ENCODE measurements around the gene CTTNBP2.

Gene CTTNBP2

DNA sequence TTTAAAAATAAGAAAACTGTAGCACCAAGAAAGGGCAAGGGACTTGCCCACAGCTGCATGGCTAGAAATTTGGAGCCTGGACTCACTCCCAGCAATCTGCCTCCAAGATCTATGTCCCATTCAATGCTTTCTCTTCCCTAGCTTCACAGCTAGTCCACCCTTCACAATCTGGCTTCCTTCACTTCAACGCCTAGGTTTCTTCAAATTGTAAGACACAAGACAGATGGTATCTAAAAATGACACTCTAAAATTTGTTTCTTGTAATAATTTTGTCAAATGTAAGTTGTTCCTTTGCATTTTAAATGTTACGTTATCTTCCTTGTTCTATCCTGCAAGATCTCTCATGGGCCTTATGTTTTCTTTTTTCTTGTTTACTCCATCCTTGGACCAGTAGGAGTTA is 48.6 kb downstream of the CTTNBP2 start:
- no peak for DNase-seq

GRCh38 chr7:117819558-117819957 is 53.7 kb downstream of the CTTNBP2 start:
- no peak for DNase-seq

DNA sequence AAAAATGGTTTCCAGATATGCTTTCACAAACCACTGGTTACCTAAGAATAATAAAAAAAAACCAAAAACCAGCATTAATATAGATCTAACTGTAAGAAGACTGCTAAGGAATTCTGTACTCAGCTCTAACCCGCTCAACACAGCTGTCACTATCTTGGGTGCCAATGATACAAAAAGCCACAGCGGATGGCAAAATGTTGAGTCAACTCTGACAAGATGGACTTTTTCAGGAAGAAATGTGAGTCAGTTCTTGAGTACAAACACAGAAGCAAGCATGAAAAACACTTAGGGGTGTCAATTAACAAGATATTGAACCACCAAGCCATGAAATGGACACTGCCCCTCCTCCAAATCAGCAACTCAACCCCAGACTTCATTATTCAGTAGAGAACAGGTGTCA is 55.0 kb downstream of the CTTNBP2 start:
- no peak for DNase-seq

GRCh38 chr7:117816727-117817126 is 56.5 kb downstream of the CTTNBP2 start:
- no peak for DNase-seq

- no peak for DNase-seq
Measured at GRCh38 chr7:117811696-117812095, 61.5 kb downstream of the CTTNBP2 start.

GRCh38 chr7:117810642-117811512 is 62.4 kb downstream of the CTTNBP2 start:
- DNase-seq = no peak

- no peak for DNase-seq
Measured at GRCh38 chr7:117809958-117810357, 63.3 kb downstream of the CTTNBP2 start.

- DNase-seq = no peak
Measured at GRCh38 chr7:117808910-117809705, 64.1 kb downstream of the CTTNBP2 start.

DNA sequence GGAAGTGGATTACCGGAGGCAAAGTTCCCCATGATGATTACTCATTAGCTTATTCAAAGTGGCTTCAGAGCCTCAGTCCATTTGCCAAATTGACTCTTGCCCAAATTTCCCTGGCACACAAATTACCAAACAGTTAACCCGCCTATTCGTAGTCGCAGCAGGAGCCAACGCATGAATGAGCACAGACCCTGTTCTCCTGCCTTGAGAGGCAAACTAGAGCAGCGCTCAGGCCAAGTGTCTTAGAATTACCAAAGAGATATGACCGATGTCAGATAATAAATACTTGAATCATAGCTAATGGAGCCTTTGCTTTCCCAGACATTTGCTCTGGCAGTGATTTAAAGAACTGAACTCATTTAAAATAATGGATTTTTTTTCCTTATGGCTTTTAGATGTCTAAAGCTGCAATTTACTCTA is 64.9 kb downstream of the CTTNBP2 start:
- DNase-seq = no peak

DNA sequence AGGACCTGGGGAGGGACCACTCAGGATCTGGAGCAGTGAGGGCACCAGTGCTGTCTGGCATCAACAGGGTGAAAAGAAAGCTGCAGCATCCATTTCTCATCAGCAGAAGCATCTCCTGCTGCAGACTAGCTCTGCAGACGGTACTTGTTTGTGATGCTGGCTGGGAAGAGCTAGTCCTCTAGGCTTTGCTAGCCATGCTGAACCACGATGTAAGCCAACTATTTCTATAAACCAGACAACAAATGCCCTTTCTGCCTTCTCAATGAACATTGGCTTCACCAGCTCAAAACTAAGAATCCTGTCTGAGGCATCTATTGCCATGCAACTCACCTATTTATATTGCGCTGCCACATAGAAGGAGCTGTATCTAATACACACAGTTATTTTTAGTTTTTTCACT is 65.6 kb downstream of the CTTNBP2 start:
- DNase-seq = no peak

DNA sequence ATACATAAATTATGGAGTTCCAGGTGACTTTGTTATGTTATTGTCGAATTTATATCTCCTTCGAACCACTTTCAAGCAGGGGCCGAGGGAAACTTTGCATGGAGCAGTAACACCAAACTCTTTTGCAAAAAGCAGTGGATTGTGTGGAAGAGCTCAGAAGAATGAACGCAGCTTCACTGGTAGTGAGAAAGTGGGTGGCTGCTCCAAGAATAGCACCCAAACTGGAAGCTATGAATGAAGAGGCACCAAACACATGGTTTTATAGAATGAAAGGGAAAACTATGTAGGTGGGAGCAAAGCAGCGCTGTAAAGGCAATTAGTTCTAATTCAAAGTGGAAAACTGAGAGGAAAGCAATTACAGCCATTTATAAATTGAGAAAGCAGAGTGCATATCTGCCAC is 67.2 kb downstream of the CTTNBP2 start:
- DNase-seq = no peak

DNA sequence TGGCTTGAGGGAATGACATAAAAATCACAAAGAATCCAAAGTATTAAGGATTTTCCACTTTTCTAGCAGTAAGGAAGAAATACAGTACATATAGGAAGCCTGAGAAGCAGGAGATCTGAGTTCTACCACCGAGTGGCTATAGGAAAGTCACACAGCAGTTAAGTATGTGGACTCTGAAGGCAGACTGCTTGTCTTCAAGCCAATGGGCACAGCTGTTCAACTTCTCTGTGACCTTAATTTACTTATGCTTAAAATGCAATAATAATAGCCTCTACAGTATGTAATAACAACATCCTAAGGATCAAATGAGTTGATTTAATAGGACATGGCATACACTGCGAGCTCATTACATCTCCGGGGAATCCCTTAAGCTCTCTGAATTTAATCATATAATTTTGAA is 68.0 kb downstream of the CTTNBP2 start:
- no peak for DNase-seq

DNA sequence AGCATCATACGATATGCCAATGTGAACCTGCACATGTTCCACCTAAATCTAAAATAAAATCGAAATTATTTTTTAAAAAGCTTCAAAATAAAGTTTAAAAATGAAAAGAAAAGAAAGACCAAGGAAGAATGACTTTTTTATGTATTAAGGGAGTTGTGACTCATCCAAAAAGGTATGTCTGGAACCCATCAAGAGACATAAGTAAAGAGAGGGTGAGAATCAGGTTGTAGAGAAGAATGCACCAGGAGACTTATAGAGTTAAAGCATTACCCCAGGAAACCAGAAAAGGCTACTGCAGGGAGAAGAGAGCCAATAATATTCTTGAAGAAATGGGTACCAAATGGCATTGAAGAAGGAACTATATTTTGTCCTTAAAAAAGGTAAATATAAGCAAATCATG is 69.8 kb downstream of the CTTNBP2 start:
- DNase-seq = no peak

DNA sequence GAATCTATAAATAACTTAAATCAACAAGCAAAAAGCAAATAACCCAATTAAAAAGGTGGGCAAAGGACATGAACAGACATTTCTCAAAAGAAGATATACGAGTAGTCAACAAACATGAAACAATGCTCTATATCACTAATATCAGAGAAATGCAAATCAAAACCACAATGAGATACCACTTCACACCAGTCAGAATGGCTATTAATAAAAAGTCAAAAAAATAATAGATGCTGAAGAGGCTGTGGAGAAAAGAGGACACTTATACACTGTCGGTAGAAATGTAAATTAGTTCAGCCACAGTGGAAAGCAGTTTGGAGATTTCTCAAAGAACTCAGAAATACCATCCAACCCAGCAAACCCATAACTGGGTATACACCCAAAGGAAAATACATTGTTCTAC is 70.6 kb downstream of the CTTNBP2 start:
- DNase-seq = no peak

DNA sequence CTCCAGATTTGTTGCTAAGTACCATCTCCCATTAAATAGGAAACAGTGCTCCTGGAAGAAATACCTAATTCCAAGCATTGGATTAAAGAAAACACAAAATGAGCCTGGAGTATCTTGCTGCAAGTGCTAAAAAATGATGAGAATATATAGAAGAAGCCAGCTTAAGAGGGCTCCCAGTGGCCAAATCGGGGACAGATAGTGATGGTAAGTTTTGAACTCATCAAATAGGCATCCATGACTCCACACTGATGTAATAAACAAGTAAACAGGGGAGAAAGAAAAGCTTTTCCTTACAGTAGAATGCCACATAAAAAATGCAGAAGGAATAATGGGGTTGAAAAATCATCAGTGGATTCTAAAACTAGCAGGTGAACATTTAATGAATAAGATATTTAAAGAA is 72.4 kb downstream of the CTTNBP2 start:
- DNase-seq = no peak

DNA sequence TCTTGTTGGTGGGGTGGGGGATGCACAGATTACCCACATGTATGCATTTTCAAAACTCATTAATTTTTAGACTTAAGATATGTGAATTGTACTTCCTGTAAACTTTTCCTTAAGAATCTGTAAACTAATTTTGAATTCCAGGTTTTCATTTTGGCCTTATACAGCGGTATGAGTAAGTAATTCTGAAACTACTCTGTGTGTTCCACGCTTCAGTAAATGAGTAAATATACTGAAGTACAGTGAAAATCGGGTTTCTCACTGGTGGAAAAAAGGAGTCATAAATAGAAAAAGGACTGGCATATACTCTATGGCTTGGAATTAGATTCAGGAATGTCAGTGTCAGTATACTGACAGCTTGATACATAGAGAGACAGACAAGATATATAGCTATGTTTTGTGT is 72.8 kb downstream of the CTTNBP2 start:
- DNase-seq = no peak

- DNase-seq = no peak
Measured at GRCh38 chr7:117796889-117797288, 76.4 kb downstream of the CTTNBP2 start.

GRCh38 chr7:117793976-117794375 is 79.3 kb downstream of the CTTNBP2 start:
- no peak for DNase-seq

GRCh38 chr7:117793521-117793920 is 79.7 kb downstream of the CTTNBP2 start:
- no peak for DNase-seq

GRCh38 chr7:117791877-117792780 is 81.1 kb downstream of the CTTNBP2 start:
- no peak for DNase-seq

- DNase-seq = no peak
Measured at GRCh38 chr7:117790731-117791130, 82.5 kb downstream of the CTTNBP2 start.

DNA sequence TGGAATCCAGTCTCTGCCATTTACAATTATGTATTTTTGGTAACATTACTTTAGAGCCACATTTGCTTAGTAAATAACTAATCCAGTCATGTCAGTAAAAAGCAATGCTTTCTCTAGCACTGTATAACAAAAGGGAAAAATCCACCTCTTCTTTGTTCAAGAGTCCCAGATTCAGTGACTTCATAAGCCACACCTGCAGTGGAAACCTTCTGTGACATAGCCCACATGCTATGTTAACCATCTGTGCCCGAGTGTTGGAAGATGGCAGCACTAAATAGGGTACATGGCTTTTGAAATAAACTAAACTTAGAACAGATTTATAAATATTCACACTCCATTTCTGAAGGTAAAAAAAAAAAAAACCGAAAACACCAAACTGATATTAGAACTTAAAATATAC is 83.0 kb downstream of the CTTNBP2 start:
- no peak for DNase-seq

- DNase-seq = no peak
Measured at GRCh38 chr7:117785431-117785830, 87.8 kb downstream of the CTTNBP2 start.

Data from activated gamma-delta T cell (primary cell).